ENCODE results near the gene PISD.
"Not testable (repeated sequence)": the region's sequence is repeated elsewhere in the genome, so short reads cannot be mapped to it uniquely, and the experiment has no call there.

PISD gene

GRCh38 chr22:31683181-31684105 is 21.4 kb upstream of the PISD start:
- CTCF ChIA-PET: no interaction called here
- no peak for TF ChIP-seq LEF1 (IDR thresholded peaks at IDR 0.05; ENCODE audit: borderline replicate concordance)
- POLR2A ChIA-PET: interaction anchor here (3.1 kb wide), 1 partner anchor 21 kb away, joined by 12 read pairs; the partner anchor contains the start of gene PISD
- DNase-seq (ENCODE audit: extremely low spot score): no peak

GRCh38 chr22:31682751-31683150 is 20.7 kb upstream of the PISD start:
- ChIA-PET CTCF (interaction anchor here (0.7 kb wide), 1 partner anchor 1121 kb away, joined by 4 read pairs; no protein-coding TSS in a partner anchor), POLR2A (interaction anchor here (3.1 kb wide), 1 partner anchor 20 kb away, joined by 12 read pairs; the partner anchor contains the start of gene PISD)
- no peak for TF ChIP-seq ELF4 (IDR thresholded peaks at IDR 0.05)
- no peak for TF ChIP-seq BHLHE40 (IDR thresholded peaks at IDR 0.05; ENCODE audit: borderline replicate concordance)
- TF ChIP-seq NFRKB (IDR thresholded peaks at IDR 0.05): no peak
- TF ChIP-seq FOXA1 (IDR thresholded peaks at IDR 0.05): no peak
- no peak for TF ChIP-seq HDGF (IDR thresholded peaks at IDR 0.05; ENCODE audit: borderline replicate concordance)
- TF ChIP-seq, protein P1, sequence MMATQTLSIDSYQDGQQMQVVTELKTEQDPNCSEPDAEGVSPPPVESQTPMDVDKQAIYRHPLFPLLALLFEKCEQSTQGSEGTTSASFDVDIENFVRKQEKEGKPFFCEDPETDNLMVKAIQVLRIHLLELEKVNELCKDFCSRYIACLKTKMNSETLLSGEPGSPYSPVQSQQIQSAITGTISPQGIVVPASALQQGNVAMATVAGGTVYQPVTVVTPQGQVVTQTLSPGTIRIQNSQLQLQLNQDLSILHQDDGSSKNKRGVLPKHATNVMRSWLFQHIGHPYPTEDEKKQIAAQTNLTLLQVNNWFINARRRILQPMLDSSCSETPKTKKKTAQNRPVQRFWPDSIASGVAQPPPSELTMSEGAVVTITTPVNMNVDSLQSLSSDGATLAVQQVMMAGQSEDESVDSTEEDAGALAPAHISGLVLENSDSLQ (IDR thresholded peaks at IDR 0.05): no peak
- TF ChIP-seq L3MBTL2 (conservative IDR thresholded peaks at IDR 0.05): no peak
- no peak for TF ChIP-seq SUZ12 (IDR thresholded peaks at IDR 0.05)
- no peak for TF ChIP-seq TARDBP (IDR thresholded peaks at IDR 0.05)
- TF ChIP-seq ZNF384 (IDR thresholded peaks at IDR 0.05): no peak
- TF ChIP-seq SP1 (IDR thresholded peaks at IDR 0.05): no peak
- TF ChIP-seq CTBP1 (IDR thresholded peaks at IDR 0.05; ENCODE audit: borderline replicate concordance): no peak
- TF ChIP-seq LEF1 (IDR thresholded peaks at IDR 0.05; ENCODE audit: borderline replicate concordance): no peak
- TF ChIP-seq ARNT (IDR thresholded peaks at IDR 0.05): no peak
- TF ChIP-seq FOXK2 (IDR thresholded peaks at IDR 0.05): no peak
- no peak for TF ChIP-seq FOXM1 (IDR thresholded peaks at IDR 0.05; ENCODE audit: borderline replicate concordance)
- no peak for DNase-seq (ENCODE audit: extremely low spot score)

- ChIA-PET POLR2A (interaction anchor here (3.1 kb wide), 1 partner anchor 19 kb away, joined by 12 read pairs; the partner anchor contains the start of gene PISD), CTCF (interaction anchor here (0.6 kb wide), 1 partner anchor 16 kb away, joined by 3 read pairs; no protein-coding TSS in a partner anchor)
- no peak for TF ChIP-seq BHLHE40 (IDR thresholded peaks at IDR 0.05; ENCODE audit: borderline replicate concordance)
- no peak for TF ChIP-seq TARDBP (IDR thresholded peaks at IDR 0.05)
- no peak for DNase-seq (ENCODE audit: extremely low spot score)
These were observed 19.6 kb upstream of the PISD start for GRCh38 chr22:31681349-31682345.

- DNase-seq (ENCODE audit: extremely low spot score): no peak
- ChIA-PET CTCF (interaction anchor here (1.2 kb wide), 1 partner anchor 68 kb away, joined by 3 read pairs; no protein-coding TSS in a partner anchor), POLR2A (interaction anchor here (3.1 kb wide), 1 partner anchor 19 kb away, joined by 12 read pairs; the partner anchor contains the start of gene PISD)
- TF ChIP-seq FOXA1 (IDR thresholded peaks at IDR 0.05) (no peak), CTBP1 (IDR thresholded peaks at IDR 0.05; ENCODE audit: borderline replicate concordance) (no peak)
- TF ChIP-seq, protein P1 (IDR thresholded peaks at IDR 0.05): no peak
These were observed 18.9 kb upstream of the PISD start for GRCh38 chr22:31680861-31681341.

DNA sequence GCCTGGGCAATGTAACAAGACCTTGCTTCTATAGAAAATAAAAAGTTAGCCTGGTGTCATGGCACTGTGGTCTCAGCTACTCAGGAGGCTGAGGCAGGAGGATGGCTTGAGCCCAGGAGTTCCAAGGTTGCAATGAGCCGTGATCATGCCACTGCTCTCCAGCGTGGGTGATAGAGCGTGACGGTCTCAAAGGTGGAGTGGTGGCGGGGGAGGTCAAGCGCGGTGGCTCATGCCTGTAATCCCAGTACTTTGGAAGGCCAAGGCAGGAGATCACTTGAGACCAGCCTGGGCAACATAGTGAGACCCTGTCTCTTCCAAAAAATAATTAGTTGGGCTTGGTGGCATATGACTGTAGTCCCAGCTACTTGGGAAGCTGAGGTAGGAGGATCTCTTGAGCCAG is 16.7 kb upstream of the PISD start:
- ChIA-PET POLR2A (interaction anchor here (3.5 kb wide), 1 partner anchor 74 kb away, joined by 20 read pairs; the partner anchor contains the start of gene DEPDC5), CTCF (no interaction called here)
- TF ChIP-seq SUZ12 (IDR thresholded peaks at IDR 0.05): no peak
- TF ChIP-seq ELF4 (IDR thresholded peaks at IDR 0.05): no peak
- no peak for TF ChIP-seq FOXM1 (IDR thresholded peaks at IDR 0.05; ENCODE audit: borderline replicate concordance)
- TF ChIP-seq BHLHE40 (IDR thresholded peaks at IDR 0.05; ENCODE audit: borderline replicate concordance): no peak
- TF ChIP-seq TARDBP (IDR thresholded peaks at IDR 0.05): no peak
- no peak for TF ChIP-seq ARNT (IDR thresholded peaks at IDR 0.05)
- TF ChIP-seq FOXK2 (IDR thresholded peaks at IDR 0.05): no peak
- DNase-seq (ENCODE audit: extremely low spot score): no peak

- ChIA-PET CTCF (interaction anchor here (0.6 to 1.9 kb wide), 2 partner anchors 11 to 270 kb away, joined by 3 to 12 read pairs; no protein-coding TSS in a partner anchor), POLR2A (interaction anchor here (0.7 to 3.5 kb wide), 14 partner anchors 8 to 652 kb away, joined by 3 to 31 read pairs (median 4); partner anchors contain the start of genes DEPDC5 and PISD)
These were observed 14.7 kb upstream of the PISD start for GRCh38 chr22:31676700-31677099.

DNA sequence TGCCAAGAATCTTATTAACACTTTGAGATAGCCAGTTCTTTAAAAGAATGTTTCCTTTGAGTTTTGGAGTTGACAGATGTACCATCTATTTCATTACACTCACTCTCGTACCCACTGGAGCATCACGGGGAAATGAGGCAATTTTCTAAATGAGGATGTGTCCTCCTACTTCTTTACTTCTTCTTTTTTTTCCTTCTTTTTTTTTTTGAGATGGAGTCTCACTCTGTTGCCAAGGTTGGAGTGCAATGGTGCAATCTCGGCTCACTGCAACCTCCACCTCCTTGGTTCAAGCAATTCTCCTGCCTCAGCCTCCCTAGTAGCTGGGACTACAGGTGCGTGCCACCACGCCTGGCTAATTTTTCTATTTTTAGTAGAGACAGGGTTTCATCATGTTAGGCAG is 12.2 kb upstream of the PISD start:
- POLR2A ChIA-PET: interaction anchor here (0.8 to 1.1 kb wide), 2 partner anchors 12 to 203 kb away, joined by 3 read pairs; partner anchors contain the start of gene PISD
- CTCF ChIA-PET; DNase-seq (ENCODE audit: extremely low spot score): not testable (repeated sequence)

More at GRCh38 chr22:31676700-31677099, 14.7 kb upstream of the PISD start:
- TF ChIP-seq BHLHE40 (IDR thresholded peaks at IDR 0.05; ENCODE audit: borderline replicate concordance): no peak
- TF ChIP-seq ARNT (IDR thresholded peaks at IDR 0.05): no peak
- TF ChIP-seq TARDBP (IDR thresholded peaks at IDR 0.05): no peak
- TF ChIP-seq CTBP1 (IDR thresholded peaks at IDR 0.05; ENCODE audit: borderline replicate concordance): no peak
- no peak for TF ChIP-seq LEF1 (IDR thresholded peaks at IDR 0.05; ENCODE audit: borderline replicate concordance)
- TF ChIP-seq, protein P1 (IDR thresholded peaks at IDR 0.05): no peak
- TF ChIP-seq ZNF384 (IDR thresholded peaks at IDR 0.05): no peak
- TF ChIP-seq NFRKB (IDR thresholded peaks at IDR 0.05): no peak
- DNase-seq (ENCODE audit: extremely low spot score): no peak

- POLR2A ChIA-PET: interaction anchor here (1.3 to 1.7 kb wide), 2 partner anchors 8 to 84 kb away, joined by 5 read pairs; partner anchors contain the start of gene DEPDC5
These were observed 6.8 kb upstream of the PISD start for GRCh38 chr22:31668849-31669248.

More at GRCh38 chr22:31668849-31669248, 6.8 kb upstream of the PISD start:
- CTCF ChIA-PET: interaction anchor here (1.4 kb wide), 1 partner anchor 302 kb away, joined by 4 read pairs; no protein-coding TSS in a partner anchor
- DNase-seq (ENCODE audit: extremely low spot score): not testable (repeated sequence)
